Measurements from ENCODE around the gene GRM7. TPM values are rescaled to one million over a fixed set of nuclear protein-coding genes. Genes with fewer than 3 reads are reported as not detected.

The GRM7 gene
- total RNA-seq, 1 donor from 2014 or later: not detected

GRCh38 chr3:7638103-7638502, 777.2 kb downstream of the GRM7 start:
- FAIRE-seq: no peak
- no peak overlapping the region for H3K4me3 ChIP-seq (ENCODE audit: low read depth, low read length)
- no peaks in the 10 kb centered on the region for H3K36me3 ChIP-seq (ENCODE audit: control insufficient read depth, insufficient read depth, low read length)
- H3K27me3 ChIP-seq (ENCODE audit: control insufficient read depth, insufficient read depth, low read length): no peaks in the 10 kb centered on the region
- TF ChIP-seq, protein P1, sequence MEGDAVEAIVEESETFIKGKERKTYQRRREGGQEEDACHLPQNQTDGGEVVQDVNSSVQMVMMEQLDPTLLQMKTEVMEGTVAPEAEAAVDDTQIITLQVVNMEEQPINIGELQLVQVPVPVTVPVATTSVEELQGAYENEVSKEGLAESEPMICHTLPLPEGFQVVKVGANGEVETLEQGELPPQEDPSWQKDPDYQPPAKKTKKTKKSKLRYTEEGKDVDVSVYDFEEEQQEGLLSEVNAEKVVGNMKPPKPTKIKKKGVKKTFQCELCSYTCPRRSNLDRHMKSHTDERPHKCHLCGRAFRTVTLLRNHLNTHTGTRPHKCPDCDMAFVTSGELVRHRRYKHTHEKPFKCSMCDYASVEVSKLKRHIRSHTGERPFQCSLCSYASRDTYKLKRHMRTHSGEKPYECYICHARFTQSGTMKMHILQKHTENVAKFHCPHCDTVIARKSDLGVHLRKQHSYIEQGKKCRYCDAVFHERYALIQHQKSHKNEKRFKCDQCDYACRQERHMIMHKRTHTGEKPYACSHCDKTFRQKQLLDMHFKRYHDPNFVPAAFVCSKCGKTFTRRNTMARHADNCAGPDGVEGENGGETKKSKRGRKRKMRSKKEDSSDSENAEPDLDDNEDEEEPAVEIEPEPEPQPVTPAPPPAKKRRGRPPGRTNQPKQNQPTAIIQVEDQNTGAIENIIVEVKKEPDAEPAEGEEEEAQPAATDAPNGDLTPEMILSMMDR (IDR thresholded peaks at IDR 0.05; ENCODE audit: insufficient read depth, low read length, severe bottlenecking): no peak
- DNase-seq (ENCODE audit: low read depth): no peak

- DNase-seq (ENCODE audit: low read depth) (no peak), FAIRE-seq (no peak)
- no peak overlapping the region for H3K4me3 ChIP-seq (ENCODE audit: low read depth, low read length)
Observed at GRCh38 chr3:7640787-7641186, 779.9 kb downstream of the GRM7 start.

DNA sequence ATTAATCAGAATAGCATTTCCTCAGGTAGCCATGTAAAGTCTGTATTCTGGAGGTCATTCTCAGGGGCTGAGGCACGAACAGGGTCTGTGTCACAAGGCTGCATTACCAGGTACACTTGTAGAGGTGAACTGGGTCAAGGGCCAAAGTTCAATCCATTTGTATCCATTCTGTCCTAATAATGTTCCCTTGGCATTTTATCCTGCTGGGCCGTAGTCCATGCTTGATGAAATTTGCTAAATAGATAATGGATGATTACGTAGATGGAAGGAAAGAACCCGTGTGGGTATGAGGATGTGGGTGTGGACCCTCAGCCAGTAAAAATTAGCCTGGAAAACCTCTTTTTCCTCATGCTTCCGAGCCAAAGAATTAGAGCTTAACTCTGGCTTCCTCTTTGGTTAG, 785.9 kb downstream of the GRM7 start:
- FAIRE-seq: no peak
- H3K27me3 ChIP-seq (ENCODE audit: control insufficient read depth, insufficient read depth, low read length): no peaks in the 10 kb centered on the region
- DNase-seq (ENCODE audit: low read depth): no peak

More at GRCh38 chr3:7640787-7641186, 779.9 kb downstream of the GRM7 start:
- no peaks in the 10 kb centered on the region for H3K27me3 ChIP-seq (ENCODE audit: control insufficient read depth, insufficient read depth, low read length)
- TF ChIP-seq, protein P1 (IDR thresholded peaks at IDR 0.05; ENCODE audit: insufficient read depth, low read length, severe bottlenecking): no peak
- H3K36me3 ChIP-seq (ENCODE audit: control insufficient read depth, insufficient read depth, low read length): no peaks in the 10 kb centered on the region

GRCh38 chr3:7650466-7650865, 789.6 kb downstream of the GRM7 start:
- no peak overlapping the region for H3K4me3 ChIP-seq (ENCODE audit: low read depth, low read length)
- no peak for DNase-seq (ENCODE audit: low read depth)

More for the DNA sequence above, 785.9 kb downstream of the GRM7 start:
- H3K36me3 ChIP-seq (ENCODE audit: control insufficient read depth, insufficient read depth, low read length): no peaks in the 10 kb centered on the region
- H3K4me3 ChIP-seq (ENCODE audit: low read depth, low read length): no peak overlapping the region
- TF ChIP-seq, protein P1 (IDR thresholded peaks at IDR 0.05; ENCODE audit: insufficient read depth, low read length, severe bottlenecking): no peak

GRCh38 chr3:7651274-7651673, 790.4 kb downstream of the GRM7 start:
- FAIRE-seq (no peak), DNase-seq (ENCODE audit: low read depth) (no peak)
- TF ChIP-seq, protein P1 (IDR thresholded peaks at IDR 0.05; ENCODE audit: insufficient read depth, low read length, severe bottlenecking): no peak
- Histone ChIP-seq H3K27me3 (ENCODE audit: control insufficient read depth, insufficient read depth, low read length) (no peaks in the 10 kb centered on the region), H3K36me3 (ENCODE audit: control insufficient read depth, insufficient read depth, low read length) (no peaks in the 10 kb centered on the region), H3K4me3 (ENCODE audit: low read depth, low read length) (no peak overlapping the region)

More at GRCh38 chr3:7650466-7650865, 789.6 kb downstream of the GRM7 start:
- TF ChIP-seq, protein P1 (IDR thresholded peaks at IDR 0.05; ENCODE audit: insufficient read depth, low read length, severe bottlenecking): no peak
- FAIRE-seq: no peak
- Histone ChIP-seq H3K36me3 (ENCODE audit: control insufficient read depth, insufficient read depth, low read length) (no peaks in the 10 kb centered on the region), H3K27me3 (ENCODE audit: control insufficient read depth, insufficient read depth, low read length) (no peaks in the 10 kb centered on the region)

All from bronchial epithelial cell (primary cell).